ENCODE data around the gene SMIM22.
A peak's percentile ranks its signal among the peaks of the same experiment; 100 is the strongest.

SMIM22 gene

GRCh38 chr16:4797805-4798252, 2.7 kb downstream of the SMIM22 start:
- no peak overlapping the region for H3K27ac Mint-ChIP-seq
- no peaks in the 10 kb centered on the region for H3K27me3 Mint-ChIP-seq
- no peaks in the 10 kb centered on the region for H3K36me3 Mint-ChIP-seq (ENCODE audit: low read depth)
- ATAC-seq, result no peak
- no peaks in the 10 kb centered on the region for H3K9me3 Mint-ChIP-seq
- H3K4me1 Mint-ChIP-seq, result peaks cover 7% of the 10 kb centered on the region
- DNase-seq, result no peak
- no peak overlapping the region for H3K4me3 Mint-ChIP-seq

GRCh38 chr16:4798456-4798855, 3.3 kb downstream of the SMIM22 start:
- ATAC-seq (no peak), DNase-seq (no peak)
- H3K36me3 Mint-ChIP-seq (ENCODE audit: low read depth), result no peaks in the 10 kb centered on the region
- H3K4me1 Mint-ChIP-seq, result peaks cover 7% of the 10 kb centered on the region
- H3K27ac Mint-ChIP-seq, result no peak overlapping the region
- no peaks in the 10 kb centered on the region for H3K27me3 Mint-ChIP-seq
- no peak overlapping the region for H3K4me3 Mint-ChIP-seq
- H3K9me3 Mint-ChIP-seq, result no peaks in the 10 kb centered on the region

GRCh38 chr16:4799171-4799855, 4.1 kb downstream of the SMIM22 start:
- H3K27ac Mint-ChIP-seq, result no peak overlapping the region
- H3K36me3 Mint-ChIP-seq (ENCODE audit: low read depth), result peaks cover 4% of the 10 kb centered on the region
- ATAC-seq (no peak), DNase-seq (no peak)
- no peaks in the 10 kb centered on the region for H3K27me3 Mint-ChIP-seq
- no peak overlapping the region for H3K4me3 Mint-ChIP-seq
- no peaks in the 10 kb centered on the region for H3K9me3 Mint-ChIP-seq
- peaks cover 7% of the 10 kb centered on the region for H3K4me1 Mint-ChIP-seq

- DNase-seq, result no peak
- Mint-ChIP-seq H3K27me3 (no peaks in the 10 kb centered on the region), H3K4me3 (no peak overlapping the region), H3K4me1 (peaks cover 7% of the 10 kb centered on the region), H3K36me3 (ENCODE audit: low read depth) (peaks cover 10% of the 10 kb centered on the region), H3K9me3 (no peaks in the 10 kb centered on the region), H3K27ac (no peak overlapping the region)
- ATAC-seq, result no peak
Measured at GRCh38 chr16:4800290-4801041, 5.3 kb downstream of the SMIM22 start.

GRCh38 chr16:4801051-4801961, 6.1 kb downstream of the SMIM22 start:
- Mint-ChIP-seq H3K9me3 (no peaks in the 10 kb centered on the region), H3K4me1 (peaks cover 7% of the 10 kb centered on the region), H3K27ac (no peak overlapping the region), H3K4me3 (peak overlapping the region; percentile 75), H3K27me3 (no peaks in the 10 kb centered on the region), H3K36me3 (ENCODE audit: low read depth) (peaks cover 11% of the 10 kb centered on the region)
- DNase-seq, result no peak
- no peak for ATAC-seq

- Mint-ChIP-seq H3K4me3 (peak within 1 kb of the TSS; percentile 75), H3K27me3 (no peaks in the 10 kb centered on the region), H3K27ac (no peak within 1 kb of the TSS), H3K9me3 (no peaks in the 10 kb centered on the region), H3K36me3 (ENCODE audit: low read depth) (peaks cover 13% of the 10 kb centered on the region), H3K4me1 (peaks cover 7% of the 10 kb centered on the region)
- ATAC-seq (peak; percentile 44), DNase-seq (peak; percentile 69)
Measured at GRCh38 chr16:4801962-4802658, 6.9 kb downstream of the SMIM22 start, which contains the start of gene ROGDI. Gene ROGDI (minus strand): TSS chr16:4802633. CDS start chr16:4802571, 62 bp downstream.

GRCh38 chr16:4802659-4803287, 7.6 kb downstream of the SMIM22 start:
- no peaks in the 10 kb centered on the region for H3K27me3 Mint-ChIP-seq
- ATAC-seq (peak; percentile 98), DNase-seq (peak; percentile 91)
- H3K27ac Mint-ChIP-seq, result no peak overlapping the region
- H3K4me3 Mint-ChIP-seq, result peak overlapping the region; percentile 75
- no peaks in the 10 kb centered on the region for H3K9me3 Mint-ChIP-seq
- H3K36me3 Mint-ChIP-seq (ENCODE audit: low read depth), result peaks cover 19% of the 10 kb centered on the region
- H3K4me1 Mint-ChIP-seq, result peaks cover 7% of the 10 kb centered on the region

- Mint-ChIP-seq H3K9me3 (no peaks in the 10 kb centered on the region), H3K4me1 (peaks cover 7% of the 10 kb centered on the region), H3K4me3 (peak overlapping the region; percentile 75), H3K36me3 (ENCODE audit: low read depth) (peaks cover 19% of the 10 kb centered on the region), H3K27me3 (no peaks in the 10 kb centered on the region), H3K27ac (no peak overlapping the region)
- ATAC-seq (no peak), DNase-seq (no peak)
Measured at GRCh38 chr16:4803401-4803844, 8.3 kb downstream of the SMIM22 start.

GRCh38 chr16:4803898-4804762, 9.0 kb downstream of the SMIM22 start:
- peaks cover 7% of the 10 kb centered on the region for H3K4me1 Mint-ChIP-seq
- ATAC-seq, result no peak
- DNase-seq, result no peak
- peaks cover 22% of the 10 kb centered on the region for H3K36me3 Mint-ChIP-seq (ENCODE audit: low read depth)
- no peaks in the 10 kb centered on the region for H3K9me3 Mint-ChIP-seq
- H3K4me3 Mint-ChIP-seq, result no peak overlapping the region
- no peak overlapping the region for H3K27ac Mint-ChIP-seq
- no peaks in the 10 kb centered on the region for H3K27me3 Mint-ChIP-seq

- no peak for ATAC-seq
- no peaks in the 10 kb centered on the region for H3K9me3 Mint-ChIP-seq
- H3K27me3 Mint-ChIP-seq, result no peaks in the 10 kb centered on the region
- no peak for DNase-seq
- no peak overlapping the region for H3K4me3 Mint-ChIP-seq
- peaks cover 22% of the 10 kb centered on the region for H3K36me3 Mint-ChIP-seq (ENCODE audit: low read depth)
- peaks cover 6% of the 10 kb centered on the region for H3K4me1 Mint-ChIP-seq
- H3K27ac Mint-ChIP-seq, result no peak overlapping the region
Measured at GRCh38 chr16:4805231-4805630, 10.1 kb downstream of the SMIM22 start.

- H3K4me1 Mint-ChIP-seq, result no peaks in the 10 kb centered on the region
- peaks cover 22% of the 10 kb centered on the region for H3K36me3 Mint-ChIP-seq (ENCODE audit: low read depth)
- ATAC-seq, result no peak
- H3K4me3 Mint-ChIP-seq, result no peak overlapping the region
- DNase-seq, result no peak
- no peaks in the 10 kb centered on the region for H3K9me3 Mint-ChIP-seq
- no peaks in the 10 kb centered on the region for H3K27me3 Mint-ChIP-seq
- no peak overlapping the region for H3K27ac Mint-ChIP-seq
Measured at GRCh38 chr16:4806280-4806679, 11.1 kb downstream of the SMIM22 start.

GRCh38 chr16:4811242-4811641, 16.1 kb downstream of the SMIM22 start:
- no peak for DNase-seq
- Mint-ChIP-seq H3K27ac (no peak overlapping the region), H3K36me3 (ENCODE audit: low read depth) (peaks cover 39% of the 10 kb centered on the region), H3K4me3 (no peak overlapping the region), H3K27me3 (no peaks in the 10 kb centered on the region), H3K4me1 (no peaks in the 10 kb centered on the region), H3K9me3 (no peaks in the 10 kb centered on the region)
- peak; percentile 15 for ATAC-seq

- no peaks in the 10 kb centered on the region for H3K4me1 Mint-ChIP-seq
- no peak for ATAC-seq
- no peak overlapping the region for H3K27ac Mint-ChIP-seq
- no peaks in the 10 kb centered on the region for H3K27me3 Mint-ChIP-seq
- H3K36me3 Mint-ChIP-seq (ENCODE audit: low read depth), result peaks cover 39% of the 10 kb centered on the region
- no peak overlapping the region for H3K4me3 Mint-ChIP-seq
- no peak for DNase-seq
- H3K9me3 Mint-ChIP-seq, result no peaks in the 10 kb centered on the region
Measured at GRCh38 chr16:4811773-4812172, 16.6 kb downstream of the SMIM22 start.

All from activated naive CD8-positive, alpha-beta T cell treated with anti-CD3 and anti-CD28 coated beads, Interleukin-2, amount 50 U/mL, for 24 hours (primary cell).